ENCODE measurements around the gene ZXDC. TPM values are rescaled to one million over a fixed set of nuclear protein-coding genes. Genes with fewer than 3 reads are reported as not detected.

ZXDC gene
- total RNA-seq, 4 donors from 2014 or later = 18.5 to 57.9 (median 33.5) TPM

DNA sequence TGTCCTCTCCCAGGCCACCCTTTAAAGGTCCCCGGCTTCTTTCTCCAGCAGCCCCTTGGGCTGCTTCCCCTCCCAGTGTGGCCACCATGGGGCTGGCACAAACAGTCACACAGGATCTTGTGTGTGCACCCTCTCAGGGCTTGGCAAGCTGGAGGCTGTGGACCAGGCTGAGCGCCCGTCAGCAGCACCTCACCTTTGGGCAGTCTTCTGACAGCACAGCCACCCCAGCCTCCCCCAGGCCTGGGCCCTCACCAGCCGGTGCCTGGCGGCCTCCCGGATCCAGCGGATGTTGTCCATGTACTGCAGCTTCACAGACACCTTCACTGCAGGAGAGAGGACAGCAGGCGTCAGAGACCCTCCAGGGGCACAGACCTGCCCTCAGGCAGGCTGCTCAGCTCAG is 20.1 kb upstream of the ZXDC start:
- H3K4me1 ChIP-seq = no peaks in the 10 kb centered on the region
- H3K36me3 ChIP-seq = no peaks in the 10 kb centered on the region
- no peaks in the 10 kb centered on the region for H3K27me3 ChIP-seq
- H3K9me3 ChIP-seq = no peaks in the 10 kb centered on the region
- TF ChIP-seq POLR2A (IDR thresholded peaks at IDR 0.05) = no peak
- TF ChIP-seq, protein P1, sequence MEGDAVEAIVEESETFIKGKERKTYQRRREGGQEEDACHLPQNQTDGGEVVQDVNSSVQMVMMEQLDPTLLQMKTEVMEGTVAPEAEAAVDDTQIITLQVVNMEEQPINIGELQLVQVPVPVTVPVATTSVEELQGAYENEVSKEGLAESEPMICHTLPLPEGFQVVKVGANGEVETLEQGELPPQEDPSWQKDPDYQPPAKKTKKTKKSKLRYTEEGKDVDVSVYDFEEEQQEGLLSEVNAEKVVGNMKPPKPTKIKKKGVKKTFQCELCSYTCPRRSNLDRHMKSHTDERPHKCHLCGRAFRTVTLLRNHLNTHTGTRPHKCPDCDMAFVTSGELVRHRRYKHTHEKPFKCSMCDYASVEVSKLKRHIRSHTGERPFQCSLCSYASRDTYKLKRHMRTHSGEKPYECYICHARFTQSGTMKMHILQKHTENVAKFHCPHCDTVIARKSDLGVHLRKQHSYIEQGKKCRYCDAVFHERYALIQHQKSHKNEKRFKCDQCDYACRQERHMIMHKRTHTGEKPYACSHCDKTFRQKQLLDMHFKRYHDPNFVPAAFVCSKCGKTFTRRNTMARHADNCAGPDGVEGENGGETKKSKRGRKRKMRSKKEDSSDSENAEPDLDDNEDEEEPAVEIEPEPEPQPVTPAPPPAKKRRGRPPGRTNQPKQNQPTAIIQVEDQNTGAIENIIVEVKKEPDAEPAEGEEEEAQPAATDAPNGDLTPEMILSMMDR (IDR thresholded peaks at IDR 0.05) = no peak
- H3K27ac ChIP-seq = no peak overlapping the region
- DNase-seq = no peak
- intact Hi-C loops (cut with DNase I; ENCODE audit: low total_unique reads) = no loop called here
- no peak overlapping the region for H3K4me3 ChIP-seq

DNA sequence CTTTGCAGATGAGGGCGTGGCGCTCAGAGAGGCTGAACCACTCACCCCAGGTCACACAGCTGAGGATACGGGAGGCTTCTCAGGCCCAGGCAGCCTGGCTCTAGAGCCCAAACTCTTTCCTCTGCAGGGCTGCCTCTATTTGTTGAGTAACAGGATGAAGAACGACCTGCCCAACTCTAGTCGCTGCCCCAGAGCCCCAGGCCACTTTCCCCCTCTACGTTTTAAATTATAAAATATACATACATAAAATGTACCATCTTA is 19.2 kb upstream of the ZXDC start:
- DNase-seq = no peak
- H3K36me3 ChIP-seq = no peaks in the 10 kb centered on the region
- intact Hi-C loops (cut with DNase I; ENCODE audit: low total_unique reads) = no loop called here
- TF ChIP-seq, protein P1 (IDR thresholded peaks at IDR 0.05) = no peak
- no peak for TF ChIP-seq POLR2A (IDR thresholded peaks at IDR 0.05)
- no peak overlapping the region for H3K27ac ChIP-seq
- H3K27me3 ChIP-seq = no peaks in the 10 kb centered on the region
- no peaks in the 10 kb centered on the region for H3K4me1 ChIP-seq
- no peak overlapping the region for H3K4me3 ChIP-seq
- no peaks in the 10 kb centered on the region for H3K9me3 ChIP-seq

DNA sequence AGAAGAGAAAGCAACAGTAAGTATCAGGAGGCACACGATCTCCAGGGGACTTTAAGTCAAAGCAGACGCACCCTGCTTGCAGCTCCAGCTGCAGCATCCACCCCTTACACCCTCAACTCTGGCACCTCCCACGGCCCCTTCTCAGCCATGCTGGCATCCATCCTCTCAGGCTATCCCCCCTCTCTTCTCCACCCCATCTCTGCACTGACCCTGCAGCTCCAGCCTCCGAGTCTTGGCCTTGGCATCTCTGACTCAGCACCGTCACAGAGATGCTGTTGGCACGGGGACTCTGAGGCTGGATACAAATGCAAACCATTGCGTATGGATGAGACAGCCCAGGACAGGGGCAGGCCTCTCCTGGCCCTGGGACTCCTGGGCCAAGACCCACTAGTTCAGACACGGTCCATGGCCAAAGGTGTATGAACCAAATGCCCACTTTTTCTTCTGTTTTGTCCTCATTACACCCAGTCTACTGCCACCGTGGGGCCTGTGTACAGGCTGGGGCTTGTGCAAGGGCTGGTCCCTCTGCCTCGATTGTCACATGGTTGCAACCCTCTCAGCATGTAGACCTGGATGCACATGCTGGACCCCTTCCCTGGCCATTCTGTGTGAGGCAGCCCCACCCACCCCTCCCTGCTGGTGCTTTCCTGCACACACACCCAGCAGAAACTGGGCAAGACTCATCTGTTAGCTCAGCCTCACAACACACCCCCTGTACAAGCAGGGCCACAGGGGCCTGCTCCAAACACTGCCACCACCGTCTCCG is 18.7 kb upstream of the ZXDC start:
- no peak overlapping the region for H3K4me3 ChIP-seq
- H3K9me3 ChIP-seq = no peaks in the 10 kb centered on the region
- H3K4me1 ChIP-seq = no peaks in the 10 kb centered on the region
- DNase-seq = no peak
- no peak for TF ChIP-seq POLR2A (IDR thresholded peaks at IDR 0.05)
- TF ChIP-seq, protein P1 (IDR thresholded peaks at IDR 0.05) = no peak
- H3K27ac ChIP-seq = no peak overlapping the region
- intact Hi-C loops (cut with DNase I; ENCODE audit: low total_unique reads) = no loop called here
- no peaks in the 10 kb centered on the region for H3K36me3 ChIP-seq
- H3K27me3 ChIP-seq = no peaks in the 10 kb centered on the region

DNA sequence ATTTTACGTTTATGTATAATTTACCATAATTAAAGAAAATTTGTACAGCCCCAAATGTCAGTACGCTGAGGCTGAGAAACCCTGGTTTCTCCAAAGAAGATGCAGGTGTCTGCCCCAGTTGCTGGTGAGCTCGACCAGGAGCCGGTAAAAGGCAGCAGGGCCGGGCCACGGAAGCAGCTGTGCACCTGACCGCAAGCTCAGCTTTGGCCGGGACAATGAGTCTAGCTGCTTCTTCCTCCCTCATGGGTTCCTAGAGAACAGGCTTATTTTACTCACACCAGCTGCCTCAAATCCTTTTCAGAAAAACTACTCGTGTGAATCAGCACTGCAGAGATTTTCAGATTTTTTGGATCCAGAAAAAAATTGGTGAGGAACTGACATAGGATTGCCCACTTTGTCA is 18.0 kb upstream of the ZXDC start:
- intact Hi-C loops (cut with DNase I; ENCODE audit: low total_unique reads) = no loop called here
- no peak for DNase-seq
- no peak overlapping the region for H3K27ac ChIP-seq
- H3K4me3 ChIP-seq = no peak overlapping the region
- H3K36me3 ChIP-seq = no peaks in the 10 kb centered on the region
- TF ChIP-seq, protein P1 (IDR thresholded peaks at IDR 0.05) = no peak
- no peak for TF ChIP-seq POLR2A (IDR thresholded peaks at IDR 0.05)
- no peaks in the 10 kb centered on the region for H3K9me3 ChIP-seq
- H3K4me1 ChIP-seq = no peaks in the 10 kb centered on the region
- H3K27me3 ChIP-seq = no peaks in the 10 kb centered on the region

DNA sequence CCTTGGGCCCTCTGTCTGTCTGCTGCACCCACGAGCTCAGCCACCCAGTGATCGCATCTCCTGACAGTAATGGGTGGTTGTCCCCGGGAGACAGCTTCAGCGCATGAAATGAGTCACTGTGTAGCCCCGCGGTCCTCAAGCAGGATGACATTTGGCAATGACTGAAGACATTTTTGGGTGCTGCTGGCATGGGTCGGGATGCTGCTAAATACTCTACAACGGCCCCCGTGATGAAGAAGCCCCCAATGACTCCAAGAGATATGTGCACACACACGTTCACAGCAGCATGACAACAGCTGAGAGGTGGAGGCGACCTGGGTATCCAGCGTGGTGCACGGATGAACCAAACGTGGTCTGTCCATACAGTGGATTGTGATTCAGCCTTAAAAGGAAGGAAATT is 17.4 kb upstream of the ZXDC start:
- Histone ChIP-seq H3K9me3 (no peaks in the 10 kb centered on the region), H3K4me3 (no peak overlapping the region), H3K27ac (no peak overlapping the region), H3K36me3 (no peaks in the 10 kb centered on the region), H3K4me1 (no peaks in the 10 kb centered on the region), H3K27me3 (no peaks in the 10 kb centered on the region)
- DNase-seq = no peak
- intact Hi-C loops (cut with DNase I; ENCODE audit: low total_unique reads) = no loop called here
- no peak for TF ChIP-seq POLR2A (IDR thresholded peaks at IDR 0.05)
- TF ChIP-seq, protein P1 (IDR thresholded peaks at IDR 0.05) = no peak

Measured in uterus (tissue), 4 donors.